GM18502 (cell line): ENCODE data around the gene ZNF281.

Experiments used
- ATAC-seq: cut with Tn5 transposase; IDR thresholded peaks from one replicate; pipeline ENCODE4 v1.9.1; 2021; ENCODE audit warnings: mild to moderate bottlenecking; ENCODE audit not compliant: unreplicated experiment, poor library complexity

Gene ZNF281

DNA sequence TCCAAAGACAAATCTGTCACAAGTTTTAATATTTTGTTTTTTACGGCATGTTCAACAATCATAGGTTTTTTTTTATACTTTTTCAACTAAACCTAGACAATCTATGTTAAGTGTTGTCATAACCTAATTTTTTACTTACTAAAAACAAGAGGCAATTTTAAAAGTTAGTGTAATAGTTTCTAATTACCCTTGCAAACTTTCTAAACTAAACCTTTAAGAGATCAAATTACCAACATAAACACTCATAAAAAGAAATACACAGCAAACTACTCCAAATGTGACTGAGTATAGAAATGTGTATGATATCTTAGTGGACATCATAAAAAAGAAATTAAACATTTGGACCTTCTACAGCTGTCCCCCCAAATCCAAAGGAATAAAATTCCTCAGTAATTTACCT lies 10.0 kb downstream of the ZNF281 start:
- no peak for ATAC-seq

DNA sequence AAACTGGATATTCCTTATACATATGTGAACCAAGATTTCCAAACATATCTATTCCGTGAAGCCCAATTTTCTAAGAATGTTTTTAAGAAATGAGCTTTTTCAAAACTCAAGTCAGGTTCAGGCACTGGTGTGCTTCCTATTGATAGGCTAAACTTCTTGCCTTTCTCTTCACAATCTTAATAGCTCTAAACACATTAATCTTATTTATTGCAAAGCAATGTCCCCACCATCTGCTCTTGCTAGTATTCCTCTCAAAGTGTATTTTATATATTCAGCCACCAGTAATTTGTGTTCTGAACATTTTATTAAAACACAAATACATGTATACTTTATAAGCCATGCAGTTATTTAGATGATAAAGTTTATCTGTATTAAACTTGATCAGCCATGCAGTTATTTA lies 11.5 kb downstream of the ZNF281 start:
- ATAC-seq: no peak

DNA sequence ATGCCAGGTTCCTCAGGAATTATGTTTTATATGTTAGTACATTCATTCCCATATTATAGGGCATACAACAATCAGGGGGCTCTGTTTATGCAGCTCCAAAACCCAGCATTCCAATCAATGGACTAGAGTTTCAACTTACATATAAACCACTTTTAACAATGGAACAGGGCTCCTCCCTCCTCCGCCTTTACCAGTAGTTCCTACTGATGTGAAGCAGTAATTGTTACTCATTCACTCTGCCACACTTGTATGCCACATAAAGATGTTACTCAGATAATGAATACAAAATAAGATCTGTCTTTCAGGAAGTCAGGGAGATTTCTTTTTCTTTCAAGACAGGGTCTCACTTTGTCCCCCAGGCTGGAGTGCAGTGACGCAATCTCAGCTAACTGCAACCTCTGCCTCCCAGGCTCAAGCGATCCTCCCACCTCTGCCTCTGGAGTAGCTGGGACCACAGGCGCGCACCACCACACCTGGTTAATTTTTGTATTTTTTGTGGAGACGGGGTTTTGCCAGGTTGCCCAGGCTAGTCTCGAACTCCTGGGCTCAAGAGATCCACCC lies 17.1 kb downstream of the ZNF281 start:
- no peak for ATAC-seq

DNA sequence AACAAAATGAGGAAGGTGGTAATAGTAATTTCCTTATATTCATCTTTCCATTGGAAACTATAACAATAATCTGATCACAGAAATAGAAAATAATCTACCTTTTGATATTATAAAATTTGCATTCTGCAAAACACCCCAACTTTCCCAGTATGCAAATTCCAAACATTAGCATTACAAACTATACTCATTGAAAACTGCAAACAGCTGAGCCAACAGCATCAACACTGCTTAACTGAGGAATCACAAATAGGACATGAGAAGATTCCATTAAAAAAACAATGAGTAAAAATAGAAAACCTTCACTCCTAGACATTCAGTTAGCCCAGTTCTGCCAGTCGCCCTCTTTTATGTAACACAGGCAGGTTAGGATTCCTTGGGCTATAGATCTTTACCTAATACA lies 18.1 kb downstream of the ZNF281 start:
- ATAC-seq: no peak

DNA sequence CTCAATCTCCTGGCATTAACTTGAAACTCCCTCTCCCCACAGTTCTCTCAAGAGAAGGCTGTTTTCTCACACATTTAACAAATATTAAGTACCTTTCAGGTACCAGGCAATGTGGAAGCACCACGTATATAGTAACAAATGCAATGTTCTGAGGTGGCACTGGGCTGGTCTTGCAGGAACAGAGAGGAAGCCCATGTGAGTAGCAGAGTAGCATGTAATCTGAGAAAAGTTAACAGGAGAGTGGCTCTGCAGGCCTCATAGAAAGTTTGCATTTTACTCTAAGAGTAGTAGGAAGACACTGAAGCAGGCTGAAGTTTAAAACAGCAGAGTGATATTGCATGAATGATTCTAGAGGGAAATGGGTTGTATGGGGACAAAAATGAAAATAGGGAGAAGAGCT lies 21.0 kb downstream of the ZNF281 start:
- no peak for ATAC-seq

DNA sequence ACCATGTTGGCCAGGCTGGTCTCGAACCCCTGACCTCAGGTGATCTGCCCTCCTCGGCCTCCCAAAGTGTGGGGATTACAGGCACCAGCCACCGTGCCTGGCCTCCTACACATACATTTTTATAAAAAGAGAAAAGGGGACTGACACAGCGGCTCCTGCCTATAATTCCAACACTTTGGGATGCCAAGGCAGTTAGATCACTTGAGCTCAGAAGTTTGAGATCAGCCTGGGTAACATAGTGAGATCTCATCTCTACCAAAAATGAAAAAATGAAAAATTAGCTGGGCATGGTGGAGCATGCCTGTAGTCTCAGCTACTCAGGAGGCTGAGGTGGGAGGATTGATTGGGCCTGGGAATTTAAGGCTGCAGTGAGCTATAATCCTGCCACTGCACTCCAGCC lies 23.4 kb downstream of the ZNF281 start:
- ATAC-seq: no peak

DNA sequence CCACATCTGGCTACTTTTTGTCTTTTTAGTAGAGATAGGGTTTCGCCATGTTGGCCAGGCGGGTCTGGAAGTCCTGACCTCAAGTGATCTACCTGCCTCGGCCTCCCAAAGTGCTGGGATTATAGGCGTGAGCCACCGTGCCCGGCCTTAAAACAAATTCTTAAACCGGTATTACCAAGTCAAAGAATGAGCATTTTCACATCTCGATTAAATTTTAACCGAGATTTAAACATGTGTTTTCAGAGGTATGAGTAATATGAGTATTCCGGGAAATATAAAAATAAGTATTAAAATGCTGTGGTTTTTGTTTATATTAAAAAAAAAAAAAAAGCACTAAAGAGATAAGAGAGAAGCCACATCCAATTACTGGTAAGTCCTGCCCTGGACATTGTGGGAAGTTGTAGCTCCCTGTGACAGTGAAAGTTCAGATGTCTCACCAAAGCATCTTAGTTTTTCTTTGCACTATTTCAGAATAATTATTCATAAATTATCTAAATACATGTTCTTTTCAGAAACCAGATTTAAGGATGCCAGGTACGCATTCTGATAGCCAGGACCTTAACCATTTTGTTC lies 24.9 kb downstream of the ZNF281 start:
- no peak for ATAC-seq

DNA sequence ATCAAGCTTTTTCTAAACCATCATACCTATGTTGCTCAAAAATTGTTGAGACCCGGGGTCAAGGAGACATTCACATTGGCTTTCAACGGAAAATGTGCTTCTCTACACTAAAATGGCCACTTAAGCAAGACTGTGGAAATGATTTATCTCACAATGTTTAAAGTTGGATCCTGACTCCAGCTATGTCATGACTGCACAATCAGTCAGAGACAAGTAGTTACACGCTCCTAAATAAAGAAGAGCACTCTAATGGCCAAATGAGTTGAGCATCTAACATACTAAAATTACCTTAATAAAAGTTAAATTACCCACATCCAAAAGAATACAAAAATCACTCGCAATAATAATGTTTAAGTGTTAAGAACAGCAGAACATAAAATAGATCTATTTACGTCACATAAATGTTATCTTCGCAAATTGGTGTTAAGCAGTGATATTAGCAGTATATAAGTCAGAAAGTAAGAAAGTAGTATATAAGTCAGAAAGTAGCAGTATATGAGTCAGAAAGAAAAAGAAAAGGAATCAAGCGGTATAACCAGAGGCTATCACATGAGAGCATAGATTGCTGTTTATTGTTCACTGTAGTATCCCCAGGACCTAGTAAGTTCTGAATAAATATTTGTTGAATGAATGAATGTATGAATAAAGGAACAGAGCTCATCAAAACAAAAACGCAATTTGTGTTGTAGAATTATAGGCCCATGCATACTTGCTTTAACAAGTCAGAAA lies 28.4 kb downstream of the ZNF281 start:
- ATAC-seq: peak; percentile 39

DNA sequence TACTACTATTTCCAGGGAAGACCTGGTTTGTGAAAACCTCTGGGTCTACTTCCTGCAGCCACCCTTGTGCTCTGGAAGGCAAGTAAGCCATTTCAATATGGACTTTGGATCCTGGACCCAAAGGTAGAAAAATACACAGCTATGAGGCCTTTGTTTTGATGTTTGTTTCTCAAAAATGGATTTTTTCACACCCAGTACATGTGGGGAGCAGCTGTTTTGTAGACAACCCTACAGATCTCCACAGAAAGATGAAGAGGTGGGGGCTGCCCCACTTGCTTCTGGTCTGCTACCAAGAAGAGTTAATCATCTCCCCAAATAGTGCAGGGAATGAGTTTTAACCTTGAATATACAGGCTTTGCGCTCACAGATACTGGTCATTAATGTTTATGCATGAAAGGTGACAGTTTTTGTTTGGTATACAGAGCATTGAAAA lies 29.2 kb downstream of the ZNF281 start:
- ATAC-seq: no peak

DNA sequence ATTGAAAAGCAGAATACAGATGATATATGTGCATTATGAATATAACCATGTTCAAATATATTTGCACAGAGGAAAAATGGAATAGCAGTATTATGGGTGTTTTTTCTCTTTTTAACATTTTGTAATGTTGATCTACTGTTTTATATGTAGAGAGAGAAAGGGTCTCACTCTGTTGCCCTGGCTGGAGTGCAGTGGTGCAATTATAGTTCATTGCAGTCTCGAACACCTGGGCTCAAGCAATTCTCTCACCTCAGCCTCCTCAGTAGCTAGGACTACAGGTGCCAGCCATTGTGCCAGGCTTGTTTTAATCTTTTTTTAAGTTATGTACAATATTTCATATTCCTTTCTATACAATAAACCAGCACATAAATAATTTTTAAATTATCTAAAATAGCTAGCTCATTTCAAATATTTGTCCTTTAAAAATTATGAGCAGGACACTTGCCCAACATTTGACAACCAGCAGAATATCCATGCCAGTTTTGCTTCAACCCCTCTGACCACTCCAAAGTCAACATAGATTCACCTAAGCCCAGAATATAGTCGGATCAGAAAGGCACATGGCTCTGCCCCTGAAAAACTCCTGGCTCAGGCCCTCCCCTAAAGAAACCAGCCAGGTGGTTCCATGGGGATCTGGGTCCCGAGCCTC lies 29.8 kb downstream of the ZNF281 start:
- ATAC-seq: no peak

DNA sequence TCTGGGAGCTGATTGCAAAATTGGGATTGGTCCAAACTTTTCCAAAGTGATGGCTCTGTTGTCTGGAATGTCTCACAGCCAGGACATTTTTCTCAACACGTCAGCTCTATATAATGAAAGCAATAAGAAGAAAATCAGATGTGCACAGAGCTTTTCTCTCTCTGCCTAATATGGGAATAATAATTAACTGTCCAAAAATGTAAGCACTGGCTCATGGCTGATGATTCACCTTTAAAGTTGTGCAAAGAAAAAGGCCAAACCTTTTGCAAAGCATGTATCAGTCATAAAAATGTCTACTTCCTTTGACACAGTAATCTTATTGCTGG lies 30.4 kb downstream of the ZNF281 start:
- no peak for ATAC-seq

DNA sequence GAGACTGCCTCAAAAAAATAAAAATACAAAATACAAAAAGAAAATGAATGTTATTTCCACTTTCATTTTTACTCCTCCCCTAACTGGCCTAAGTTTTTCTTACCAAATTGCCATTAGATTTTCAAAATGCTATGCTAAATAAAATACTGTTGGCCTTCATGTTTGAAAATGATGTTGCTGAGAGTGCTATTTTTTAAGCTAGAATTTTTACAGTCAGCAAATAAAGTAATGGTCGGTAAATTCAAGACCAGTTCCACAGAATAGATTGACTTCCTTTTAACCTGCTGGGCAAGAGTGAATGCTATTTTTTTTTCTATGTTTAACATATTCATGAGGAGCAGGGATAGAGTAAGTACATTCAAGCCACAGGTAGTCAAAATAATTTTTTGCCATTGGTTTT lies 31.7 kb downstream of the ZNF281 start:
- no peak for ATAC-seq

DNA sequence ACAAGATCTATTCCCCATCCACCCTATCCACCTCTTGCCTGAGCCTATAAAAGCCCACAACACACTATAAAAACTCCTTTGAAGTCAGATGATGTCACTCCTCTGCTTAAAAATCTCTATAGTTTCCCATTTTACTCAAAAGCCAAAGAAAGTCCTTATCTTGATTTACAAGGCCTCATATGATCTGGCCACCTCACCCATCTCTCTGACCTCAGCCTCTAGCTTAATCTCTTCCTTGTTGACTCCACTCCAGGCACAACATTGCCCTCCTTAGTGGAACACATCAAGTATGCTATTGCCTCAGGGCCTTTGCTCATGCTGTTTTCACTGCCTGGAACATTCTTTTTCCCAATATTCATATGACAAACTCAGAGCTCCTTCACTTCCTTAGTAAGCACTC lies 33.3 kb downstream of the ZNF281 start:
- ATAC-seq: no peak

DNA sequence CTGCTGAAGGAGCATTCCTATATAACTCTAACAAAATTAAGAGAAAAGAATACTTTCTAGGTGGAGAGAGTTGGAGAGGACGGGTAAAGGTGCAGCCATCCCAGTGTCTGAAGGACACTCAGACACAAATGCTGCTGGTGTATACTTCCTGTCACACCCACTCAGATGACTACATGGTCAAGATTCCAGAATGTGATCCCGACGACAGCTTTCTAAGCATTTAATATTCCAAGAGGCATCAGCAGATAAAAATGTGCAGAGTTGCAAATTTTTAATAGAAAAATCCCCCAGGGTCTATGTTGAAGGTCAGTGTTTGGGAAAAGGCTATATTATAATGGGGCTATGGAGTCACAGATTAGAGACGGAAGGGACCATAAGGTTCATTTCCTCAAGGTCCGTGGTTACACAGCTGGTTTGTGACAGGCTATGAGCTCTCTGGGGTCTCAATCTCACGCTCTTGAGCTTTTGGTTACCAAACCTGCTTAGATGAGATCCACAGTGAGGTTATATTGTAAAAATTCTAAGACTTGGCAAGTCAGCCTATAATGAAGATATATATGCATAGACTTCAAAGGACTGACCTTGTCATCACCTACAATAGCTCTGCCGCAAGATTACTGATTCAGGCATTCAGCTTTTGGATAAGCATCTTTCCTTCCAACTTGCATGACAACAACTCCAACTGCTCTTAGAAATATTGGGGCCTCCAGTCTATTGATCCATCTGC lies 35.1 kb downstream of the ZNF281 start:
- ATAC-seq: no peak

DNA sequence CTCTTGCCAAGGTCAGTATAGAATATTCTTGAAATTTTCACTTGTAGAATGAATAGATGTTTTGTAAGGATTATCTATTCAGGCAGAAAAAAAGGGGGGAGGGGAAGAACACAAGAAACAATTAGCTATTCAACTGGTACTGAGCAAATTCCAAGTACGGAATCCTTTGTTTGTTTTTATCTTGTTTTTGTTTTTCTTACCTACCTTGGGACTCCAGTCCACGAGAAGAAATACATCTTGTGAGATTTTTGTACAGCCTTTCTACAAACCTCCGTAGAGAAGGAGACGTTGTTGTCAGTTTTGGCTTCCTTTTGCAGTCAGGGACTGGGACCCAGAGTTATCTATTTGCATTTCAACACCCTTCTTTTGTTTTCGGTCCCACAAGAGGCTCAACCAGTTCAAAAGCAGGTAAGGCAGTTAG lies 36.0 kb downstream of the ZNF281 start:
- no peak for ATAC-seq

DNA sequence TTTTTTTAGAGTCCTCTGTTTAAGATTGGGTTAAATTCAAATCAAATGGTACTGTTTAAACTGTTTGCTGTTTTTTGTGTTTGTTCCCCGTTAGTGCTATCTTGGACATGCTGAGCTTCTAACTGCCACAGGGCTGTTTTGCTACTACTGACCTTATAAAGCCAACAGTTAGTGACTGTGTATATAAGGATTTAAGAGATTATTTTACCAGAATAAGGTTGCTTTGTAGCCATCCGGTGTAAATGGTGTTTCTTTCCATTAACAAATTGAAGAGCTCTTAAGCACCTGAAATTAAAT lies 37.0 kb downstream of the ZNF281 start:
- ATAC-seq: no peak

DNA sequence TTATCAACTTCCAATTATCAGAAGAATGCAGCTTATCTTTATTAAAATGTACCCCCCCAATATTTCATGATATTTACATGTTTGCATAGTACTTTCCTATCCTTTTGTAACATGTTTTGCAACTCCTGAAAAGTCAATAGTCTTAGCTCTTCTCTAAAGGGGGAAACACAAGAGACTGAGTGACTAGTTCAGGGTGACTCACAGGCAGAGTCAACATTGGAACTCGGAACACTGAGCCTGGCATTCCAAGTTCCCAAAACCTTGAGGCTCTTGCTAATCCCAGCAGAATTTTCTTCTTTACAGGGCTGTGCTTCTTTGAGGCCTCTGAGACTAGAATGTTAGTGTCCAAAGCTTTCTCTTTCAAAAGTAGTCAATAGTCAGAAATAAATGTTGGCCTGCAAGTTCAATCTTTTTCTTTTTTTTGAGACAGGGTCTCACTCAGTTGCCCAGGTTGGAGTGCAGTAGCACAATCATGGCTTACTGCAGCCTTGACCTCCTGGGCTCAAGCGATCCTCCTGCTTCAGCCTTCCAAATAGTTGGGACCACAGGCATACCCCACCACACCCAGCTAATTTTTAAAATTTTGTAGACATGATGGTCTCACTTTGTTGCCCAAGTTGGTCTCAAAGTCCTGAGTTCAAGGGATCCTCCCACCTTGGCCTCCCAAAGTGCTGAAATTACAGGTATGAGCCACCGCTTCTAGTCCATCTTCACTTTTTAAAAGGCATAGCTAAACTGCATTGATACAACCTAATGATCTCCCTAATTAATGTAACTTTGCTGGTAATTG lies 37.5 kb downstream of the ZNF281 start:
- ATAC-seq: no peak

DNA sequence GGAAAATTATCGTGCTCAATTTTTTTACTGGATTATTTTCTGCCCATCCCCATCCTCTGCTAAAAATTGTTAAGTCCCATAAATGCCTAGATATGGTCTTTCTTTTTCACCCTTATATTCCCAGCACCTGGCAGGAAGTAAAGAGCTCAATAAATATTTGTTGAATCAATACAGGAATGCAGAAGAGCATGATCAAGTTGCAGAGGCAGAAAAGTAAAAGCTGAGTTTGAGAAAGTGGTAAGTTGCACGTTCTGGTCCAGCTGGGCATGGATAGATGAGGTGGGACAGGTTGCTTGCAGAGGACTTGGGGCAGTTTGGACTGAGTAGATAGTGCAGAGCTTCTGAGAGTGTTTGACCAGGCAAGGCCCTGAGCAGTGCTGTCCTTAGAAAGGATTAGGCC lies 40.1 kb downstream of the ZNF281 start:
- no peak for ATAC-seq

DNA sequence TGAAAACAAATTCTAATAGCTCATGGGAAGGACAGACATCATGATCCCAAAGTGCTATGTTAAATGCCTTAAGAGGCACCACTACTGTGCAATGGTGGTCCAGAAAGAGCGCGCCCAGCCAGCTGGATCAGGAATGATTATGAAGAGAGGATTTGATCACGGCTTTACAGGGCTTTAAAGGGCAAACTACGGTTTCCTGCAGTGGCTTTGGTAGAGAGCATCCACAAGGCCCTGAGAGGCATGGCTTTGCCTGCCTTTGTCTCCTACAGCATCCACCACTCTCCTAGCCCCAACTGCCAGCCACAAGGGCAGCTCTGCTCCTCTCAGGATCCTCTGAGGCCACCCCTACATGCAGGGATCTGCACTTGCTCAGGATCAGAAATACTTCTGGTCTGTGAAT lies 40.7 kb downstream of the ZNF281 start:
- ATAC-seq: no peak

DNA sequence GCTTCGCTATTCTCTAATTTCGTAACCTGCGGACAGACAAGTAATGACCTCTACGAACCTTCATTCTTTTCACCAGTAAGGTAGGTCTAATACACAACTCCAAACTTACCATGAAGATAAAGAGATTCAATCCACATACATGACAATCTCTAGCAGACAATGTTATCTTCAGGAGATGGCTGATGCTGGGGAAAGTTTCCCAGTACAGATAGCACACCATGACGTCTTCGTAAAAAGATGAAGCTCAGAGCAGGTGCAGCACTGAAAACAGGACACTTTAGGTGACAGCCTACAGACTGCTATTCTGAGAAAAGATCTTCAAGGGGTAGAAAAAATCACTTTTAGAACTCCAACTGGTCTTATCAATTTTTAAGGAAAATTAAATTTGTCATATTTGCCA lies 41.3 kb downstream of the ZNF281 start:
- ATAC-seq: no peak
